Epithelial cell of esophagus (primary cell): ENCODE data around the gene NXPH1.

Experiments
- DNase-seq: peaks from one replicate; pipeline ENCODE4 v3.0.0; 2010; ENCODE audit warnings: low read depth
- H3K4me3 ChIP-seq: 2 replicates; pipeline ENCODE4 v1.5.1; 2011; ENCODE audit warnings: mild to moderate bottlenecking, low read length, control low read depth
- TF ChIP-seq, protein P1 (sequence below): IDR thresholded peaks from 2 replicates; pipeline ENCODE4 v1.5.1; 2011; ENCODE audit warnings: low read depth, mild to moderate bottlenecking, low read length, control low read depth, inconsistent platforms; ENCODE audit not compliant: insufficient read depth; ENCODE audit errors: missing control alignments

Gene NXPH1

DNA sequence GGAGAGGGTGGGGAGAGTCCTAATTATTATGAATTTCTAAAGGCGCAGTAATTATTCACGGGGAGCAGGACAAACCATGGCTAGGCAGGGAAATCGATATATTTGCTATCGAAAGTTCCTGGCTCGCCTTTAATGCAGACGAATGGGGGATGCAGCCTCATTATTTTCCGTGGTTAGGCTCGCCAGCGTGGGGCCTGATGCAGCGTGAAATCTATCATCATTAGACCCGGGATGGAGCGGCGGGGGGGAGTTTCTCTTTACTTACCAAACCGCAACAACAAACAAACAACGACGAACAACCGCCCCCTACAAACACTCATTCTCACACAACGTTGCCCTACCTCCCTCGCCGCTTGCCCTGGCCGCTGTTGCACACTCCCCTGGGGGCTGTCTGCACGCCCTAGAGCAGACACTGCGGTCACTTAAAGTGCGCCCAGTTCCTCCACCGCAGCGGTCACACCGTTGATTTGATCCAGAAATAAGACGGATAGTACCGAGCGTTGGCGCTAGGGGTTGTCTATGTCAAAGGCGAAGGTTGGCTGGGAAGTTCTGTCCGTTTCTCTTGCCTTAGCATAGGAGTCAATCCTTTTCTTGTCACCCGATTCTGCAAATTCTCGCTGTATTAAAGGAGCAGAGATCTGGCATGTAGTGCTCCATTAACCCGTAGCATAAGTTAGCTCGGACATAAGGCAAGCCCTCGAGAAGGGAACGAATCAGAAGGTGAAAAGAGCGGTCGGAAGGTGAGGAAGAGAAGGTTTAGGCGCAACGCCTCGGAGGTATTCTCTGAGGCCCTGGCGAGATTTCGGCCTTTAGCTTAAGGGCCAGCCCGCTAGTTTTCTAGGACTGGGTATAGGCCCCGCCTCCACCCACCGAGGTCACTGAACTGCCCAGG, 10.4 kb downstream of the NXPH1 start:
- DNase-seq = no peak
- H3K4me3 ChIP-seq = no peak overlapping the region
- TF ChIP-seq, protein P1, sequence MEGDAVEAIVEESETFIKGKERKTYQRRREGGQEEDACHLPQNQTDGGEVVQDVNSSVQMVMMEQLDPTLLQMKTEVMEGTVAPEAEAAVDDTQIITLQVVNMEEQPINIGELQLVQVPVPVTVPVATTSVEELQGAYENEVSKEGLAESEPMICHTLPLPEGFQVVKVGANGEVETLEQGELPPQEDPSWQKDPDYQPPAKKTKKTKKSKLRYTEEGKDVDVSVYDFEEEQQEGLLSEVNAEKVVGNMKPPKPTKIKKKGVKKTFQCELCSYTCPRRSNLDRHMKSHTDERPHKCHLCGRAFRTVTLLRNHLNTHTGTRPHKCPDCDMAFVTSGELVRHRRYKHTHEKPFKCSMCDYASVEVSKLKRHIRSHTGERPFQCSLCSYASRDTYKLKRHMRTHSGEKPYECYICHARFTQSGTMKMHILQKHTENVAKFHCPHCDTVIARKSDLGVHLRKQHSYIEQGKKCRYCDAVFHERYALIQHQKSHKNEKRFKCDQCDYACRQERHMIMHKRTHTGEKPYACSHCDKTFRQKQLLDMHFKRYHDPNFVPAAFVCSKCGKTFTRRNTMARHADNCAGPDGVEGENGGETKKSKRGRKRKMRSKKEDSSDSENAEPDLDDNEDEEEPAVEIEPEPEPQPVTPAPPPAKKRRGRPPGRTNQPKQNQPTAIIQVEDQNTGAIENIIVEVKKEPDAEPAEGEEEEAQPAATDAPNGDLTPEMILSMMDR = no peak

- DNase-seq = no peak
- no peak overlapping the region for H3K4me3 ChIP-seq
- TF ChIP-seq, protein P1 = no peak
These were observed 11.0 kb downstream of the NXPH1 start for GRCh38 chr7:8444468-8444769.

GRCh38 chr7:8453535-8453934, 20.1 kb downstream of the NXPH1 start:
- H3K4me3 ChIP-seq = no peak overlapping the region
- TF ChIP-seq, protein P1 = no peak
- DNase-seq = no peak

GRCh38 chr7:8455426-8455825, 22.0 kb downstream of the NXPH1 start:
- no peak overlapping the region for H3K4me3 ChIP-seq
- TF ChIP-seq, protein P1 = no peak
- DNase-seq = no peak

GRCh38 chr7:8462309-8462708, 28.9 kb downstream of the NXPH1 start:
- TF ChIP-seq, protein P1 = no peak
- H3K4me3 ChIP-seq = no peak overlapping the region
- no peak for DNase-seq

DNA sequence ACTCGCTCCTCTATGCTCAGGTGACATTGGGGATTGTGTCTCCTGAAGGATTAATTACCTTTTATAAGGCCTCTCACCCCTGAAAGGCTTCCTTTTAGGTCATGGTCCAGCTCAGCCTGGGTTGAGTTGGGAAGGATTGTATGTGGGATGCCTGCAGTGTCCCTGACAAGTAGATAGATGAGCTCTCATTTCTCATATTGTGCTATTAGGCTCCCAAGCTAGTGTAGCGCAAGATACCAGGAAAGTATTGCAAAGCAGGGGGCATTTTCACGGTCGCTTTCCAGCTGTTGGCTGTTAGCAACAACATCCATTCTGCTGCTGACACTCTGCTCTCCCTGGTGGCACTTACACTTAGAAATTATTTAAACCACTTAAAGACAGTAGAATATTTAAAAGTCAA, 31.9 kb downstream of the NXPH1 start:
- TF ChIP-seq, protein P1 = no peak
- no peak for DNase-seq

DNA sequence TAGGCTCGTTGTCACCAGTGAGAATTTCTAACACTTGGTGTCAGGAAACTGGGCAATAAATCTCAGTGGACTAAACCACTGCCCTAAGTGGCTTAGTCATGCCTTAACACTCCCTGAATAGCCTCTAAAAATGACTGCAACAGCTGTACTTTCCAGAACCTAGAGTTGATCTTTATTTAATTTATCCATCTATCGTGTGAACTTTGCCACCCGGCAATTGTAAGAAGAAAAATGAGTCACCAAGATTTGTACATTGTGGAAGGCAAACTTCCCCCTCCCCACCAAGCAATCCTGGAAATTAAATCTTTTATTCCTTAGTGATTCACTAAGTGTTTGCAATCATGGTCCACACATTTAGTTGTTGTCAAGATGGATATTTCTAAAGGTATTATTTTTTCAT, 47.1 kb downstream of the NXPH1 start:
- H3K4me3 ChIP-seq = no peak overlapping the region
- TF ChIP-seq, protein P1 = no peak
- DNase-seq = no peak

More for the DNA sequence above, 31.9 kb downstream of the NXPH1 start:
- H3K4me3 ChIP-seq = no peak overlapping the region
